Breast epithelium (tissue), 4 donors: ENCODE measurements around the gene DONSON. TPM values are rescaled to one million over a fixed set of nuclear protein-coding genes. Genes with fewer than 3 reads are reported as not detected.

Experiments
- DNase-seq, 2 donors: peaks; one replicate each; pipeline ENCODE4 v3.0.0-alpha.2; 2019; ENCODE audit warnings: low spot score in 2 of 2
- H3K27ac ChIP-seq, 2 donors: fragments of 200-600 bp; sonication (generic) in 1 of 2; one replicate each; pipeline ENCODE4 v1.5.1; 2016 to 2019; ENCODE audit warnings: mild to moderate bottlenecking in 1 of 2
- H3K27me3 ChIP-seq, 2 donors: fragments of 200-600 bp; sonication (generic) in 1 of 2; one replicate each; pipeline versions ENCODE4 v1.5.1 to v1.6.0; 2017 to 2019; ENCODE audit warnings: control low read depth in 1 of 2, mild to moderate bottlenecking in 1 of 2
- H3K36me3 ChIP-seq: fragments of 200-600 bp; one replicate; pipeline ENCODE4 v1.5.1; 2019
- H3K4me1 ChIP-seq, 2 donors: fragments of 200-600 bp; sonication (generic); one replicate each; pipeline ENCODE4 v1.5.1; 2016 to 2019; ENCODE audit warnings: control low read depth in 1 of 2
- H3K4me3 ChIP-seq, 3 donors: fragments of 200-600 bp; sonication (generic); 1 replicate in 2 of 3; 2 replicates in 1 of 3; pipeline ENCODE4 v1.5.1; 2016 to 2019; ENCODE audit warnings: mild to moderate bottlenecking in 3 of 3, moderate library complexity in 2 of 3
- H3K9me3 ChIP-seq, 2 donors: fragments of 200-600 bp; sonication (generic) in 1 of 2; one replicate each; pipeline ENCODE4 v1.5.1; 2016 to 2019; ENCODE audit warnings: control low read depth in 1 of 2
- POLR2A ChIP-seq: fragments of 450-650 bp; IDR thresholded peaks from one replicate; pipeline ENCODE4 v1.6.1; 2016; ENCODE audit warnings: antibody characterized with exemption, mild to moderate bottlenecking, moderate library complexity
- POLR2AphosphoS5 ChIP-seq, 3 donors: sonication (generic); formaldehyde crosslinking; IDR thresholded peaks; one replicate each; pipeline ENCODE4 v1.6.1; 2017; ENCODE audit warnings: antibody characterized with exemption in 3 of 3
- intact Hi-C: fragments of 100-400 bp; cut with DNase I; formaldehyde crosslinking; loops from one replicate; pipeline ENCODE4 v1.15.1; 2023; ENCODE audit warnings: low total_unique reads
- total RNA-seq, 3 donors: library from RNA; depleted of rRNA; stranded (reverse); fragments of >200 nt; gene quantifications; one replicate each; pipeline ENCODE4 v1.1.0, GENCODE V29; 2016
- TF ChIP-seq, protein P1 (sequence below), 3 donors: fragments of 450-650 bp; IDR thresholded peaks; one replicate each; pipeline ENCODE4 v1.5.1; 2016 to 2017; ENCODE audit warnings: antibody characterized with exemption in 3 of 3, mild to moderate bottlenecking in 3 of 3, moderate library complexity in 3 of 3

DONSON gene
- total RNA-seq, 3 donors from 2014 or later = 6.6 to 10.1 (median 9.2) TPM

DNA sequence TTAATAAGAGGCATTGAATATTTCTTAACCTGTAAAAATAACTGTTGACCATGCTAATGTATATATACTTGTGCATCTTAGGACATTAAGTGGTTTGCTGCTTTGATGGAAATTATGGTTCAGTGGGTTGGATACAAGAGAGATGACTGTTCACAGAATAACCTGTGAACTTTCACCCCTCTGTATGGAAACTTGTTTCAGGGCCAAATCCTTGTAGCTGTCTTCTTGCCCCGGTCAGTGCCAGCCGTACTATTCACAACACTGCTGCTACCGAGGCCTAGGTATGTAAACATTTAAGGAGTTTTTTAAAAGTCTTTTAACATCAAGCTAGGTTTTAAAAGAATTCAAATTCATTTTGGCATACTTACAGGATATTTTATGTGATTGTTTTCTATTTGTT lies 16.1 kb downstream of the DONSON start:
- no peak for DNase-seq
- TF ChIP-seq POLR2A = no peak
- TF ChIP-seq POLR2AphosphoS5 (IDR thresholded peaks at IDR 0.05) = no peak
- TF ChIP-seq, protein P1, sequence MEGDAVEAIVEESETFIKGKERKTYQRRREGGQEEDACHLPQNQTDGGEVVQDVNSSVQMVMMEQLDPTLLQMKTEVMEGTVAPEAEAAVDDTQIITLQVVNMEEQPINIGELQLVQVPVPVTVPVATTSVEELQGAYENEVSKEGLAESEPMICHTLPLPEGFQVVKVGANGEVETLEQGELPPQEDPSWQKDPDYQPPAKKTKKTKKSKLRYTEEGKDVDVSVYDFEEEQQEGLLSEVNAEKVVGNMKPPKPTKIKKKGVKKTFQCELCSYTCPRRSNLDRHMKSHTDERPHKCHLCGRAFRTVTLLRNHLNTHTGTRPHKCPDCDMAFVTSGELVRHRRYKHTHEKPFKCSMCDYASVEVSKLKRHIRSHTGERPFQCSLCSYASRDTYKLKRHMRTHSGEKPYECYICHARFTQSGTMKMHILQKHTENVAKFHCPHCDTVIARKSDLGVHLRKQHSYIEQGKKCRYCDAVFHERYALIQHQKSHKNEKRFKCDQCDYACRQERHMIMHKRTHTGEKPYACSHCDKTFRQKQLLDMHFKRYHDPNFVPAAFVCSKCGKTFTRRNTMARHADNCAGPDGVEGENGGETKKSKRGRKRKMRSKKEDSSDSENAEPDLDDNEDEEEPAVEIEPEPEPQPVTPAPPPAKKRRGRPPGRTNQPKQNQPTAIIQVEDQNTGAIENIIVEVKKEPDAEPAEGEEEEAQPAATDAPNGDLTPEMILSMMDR (IDR thresholded peaks at IDR 0.05) = no peak
- H3K36me3 ChIP-seq = peaks cover 14% of the 10 kb centered on the region
- H3K27me3 ChIP-seq = no peaks in the 10 kb centered on the region
- no peak overlapping the region for H3K27ac ChIP-seq
- H3K9me3 ChIP-seq = no peaks in the 10 kb centered on the region
- H3K4me3 ChIP-seq = no peak overlapping the region
- intact Hi-C loops = no loop called here
- H3K4me1 ChIP-seq = no peaks in the 10 kb centered on the region

DNA sequence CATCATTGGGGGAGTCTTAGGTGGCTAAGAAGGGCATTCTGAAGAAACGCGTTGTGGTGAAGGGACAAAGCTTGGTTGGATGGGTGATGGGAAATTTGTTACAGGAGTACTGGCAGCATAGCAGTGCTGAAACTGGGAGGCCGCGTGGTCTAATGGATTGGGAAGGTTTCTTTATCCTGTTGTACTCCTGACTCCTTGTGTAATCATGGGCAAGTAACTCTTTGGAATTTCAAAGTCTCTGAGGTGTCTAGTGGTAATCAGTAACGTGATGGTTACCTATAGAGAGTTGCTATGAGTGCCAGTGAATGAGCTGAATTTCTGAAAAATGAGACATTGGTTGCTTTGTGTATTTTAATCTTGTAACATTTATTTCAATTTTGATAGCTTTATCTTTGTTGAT lies 18.5 kb downstream of the DONSON start:
- DNase-seq = no peak
- no peaks in the 10 kb centered on the region for H3K4me1 ChIP-seq
- intact Hi-C loops = no loop called here
- no peak overlapping the region for H3K27ac ChIP-seq
- H3K4me3 ChIP-seq = no peak overlapping the region
- H3K9me3 ChIP-seq = no peaks in the 10 kb centered on the region
- TF ChIP-seq POLR2AphosphoS5 (IDR thresholded peaks at IDR 0.05) (no peak), POLR2A (no peak)
- TF ChIP-seq, protein P1 (IDR thresholded peaks at IDR 0.05) = no peak
- peaks cover 14% of the 10 kb centered on the region for H3K36me3 ChIP-seq
- H3K27me3 ChIP-seq = no peaks in the 10 kb centered on the region

DNA sequence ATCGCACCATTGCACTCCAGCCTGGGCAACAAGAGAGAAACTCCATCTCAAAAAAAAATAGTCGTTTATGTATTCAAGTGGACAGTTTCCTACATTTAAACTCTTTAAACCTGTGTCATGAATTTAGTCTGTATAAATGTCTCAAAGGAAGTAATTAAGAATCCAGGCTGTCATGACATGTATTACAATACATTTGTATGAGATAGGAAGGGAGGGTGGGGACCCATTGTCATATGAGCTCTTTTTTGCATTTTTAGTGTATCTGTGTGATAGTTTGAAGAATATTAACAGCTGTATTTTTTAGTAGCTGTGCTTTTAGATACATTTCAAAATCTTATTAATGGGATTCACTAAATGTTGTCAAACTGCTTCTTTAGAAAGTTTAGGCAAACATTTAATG lies 20.0 kb downstream of the DONSON start:
- no peaks in the 10 kb centered on the region for H3K27me3 ChIP-seq
- no peak overlapping the region for H3K27ac ChIP-seq
- peaks cover 14% of the 10 kb centered on the region for H3K36me3 ChIP-seq
- no peaks in the 10 kb centered on the region for H3K4me1 ChIP-seq
- H3K9me3 ChIP-seq = no peaks in the 10 kb centered on the region
- no peak for DNase-seq
- intact Hi-C loops = no loop called here
- TF ChIP-seq POLR2A (no peak), POLR2AphosphoS5 (IDR thresholded peaks at IDR 0.05) (no peak)
- TF ChIP-seq, protein P1 (IDR thresholded peaks at IDR 0.05) = no peak
- H3K4me3 ChIP-seq = no peak overlapping the region

DNA sequence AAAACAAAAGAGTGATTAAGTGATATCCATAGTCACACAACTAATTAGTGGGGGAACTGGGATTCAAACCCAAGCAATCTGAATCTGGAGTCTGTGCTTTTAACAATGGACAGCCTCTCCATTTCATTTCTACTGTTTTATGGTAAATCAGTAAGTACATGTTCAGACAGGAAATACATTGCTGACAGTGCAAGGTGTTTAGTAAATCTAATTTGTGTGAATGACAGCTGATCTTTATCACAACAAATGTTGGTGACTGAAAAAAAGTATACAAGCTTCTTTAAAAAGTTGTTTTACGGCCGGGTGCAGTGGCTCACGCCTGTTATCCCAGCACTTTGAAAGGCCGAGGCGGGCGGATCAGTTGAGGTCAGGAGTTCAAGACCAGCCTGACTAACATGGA lies 20.6 kb downstream of the DONSON start:
- no peak for TF ChIP-seq POLR2A
- TF ChIP-seq, protein P1 (IDR thresholded peaks at IDR 0.05) = no peak
- no peak for TF ChIP-seq POLR2AphosphoS5 (IDR thresholded peaks at IDR 0.05)
- H3K4me3 ChIP-seq = no peak overlapping the region
- no peaks in the 10 kb centered on the region for H3K4me1 ChIP-seq
- intact Hi-C loops = no loop called here
- H3K27me3 ChIP-seq = no peaks in the 10 kb centered on the region
- H3K36me3 ChIP-seq = peaks cover 14% of the 10 kb centered on the region
- no peak for DNase-seq
- H3K27ac ChIP-seq = no peak overlapping the region
- H3K9me3 ChIP-seq = no peaks in the 10 kb centered on the region

DNA sequence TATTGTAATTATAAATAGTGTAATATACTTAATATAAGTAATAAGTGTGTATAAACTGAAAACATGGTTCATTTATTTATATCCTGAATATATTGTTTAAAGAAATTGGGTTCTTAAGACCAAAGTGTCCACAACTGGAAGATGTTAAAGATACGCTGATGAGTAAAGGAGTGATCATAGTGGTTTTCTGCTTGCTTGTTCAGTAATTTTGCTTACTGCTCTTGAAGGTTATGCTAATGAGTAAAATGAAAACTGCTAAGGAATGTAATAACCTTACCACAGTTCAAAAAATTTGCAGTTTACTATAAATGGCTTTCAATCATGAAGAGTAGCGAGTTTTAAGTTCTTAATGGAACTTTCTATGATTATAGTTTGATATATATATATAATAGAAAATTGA lies 22.0 kb downstream of the DONSON start:
- no peak overlapping the region for H3K4me3 ChIP-seq
- DNase-seq = no peak
- intact Hi-C loops = no loop called here
- H3K27ac ChIP-seq = no peak overlapping the region
- no peaks in the 10 kb centered on the region for H3K27me3 ChIP-seq
- no peaks in the 10 kb centered on the region for H3K4me1 ChIP-seq
- no peaks in the 10 kb centered on the region for H3K9me3 ChIP-seq
- TF ChIP-seq POLR2AphosphoS5 (IDR thresholded peaks at IDR 0.05) (no peak), POLR2A (no peak)
- TF ChIP-seq, protein P1 (IDR thresholded peaks at IDR 0.05) = no peak
- peaks cover 12% of the 10 kb centered on the region for H3K36me3 ChIP-seq
